Body of pancreas (tissue), 4 donors: ENCODE measurements around the gene GPC1.

Experiments
- POLR2A ChIP-seq, 3 donors: fragments of 450-650 bp; IDR thresholded peaks; one replicate each; pipeline ENCODE4 v1.6.1; 2016; ENCODE audit warnings: antibody characterized with exemption in 3 of 3, mild to moderate bottlenecking in 2 of 3
- TF ChIP-seq, protein P1 (sequence below), 7 experiments: fragments of 450-650 bp in 4 of 7; fragments of 200-600 bp in 3 of 7; sonication (generic) in 3 of 7; IDR thresholded peaks; one replicate each; pipeline ENCODE4 v1.5.1; 2016 to 2019; ENCODE audit warnings: antibody characterized with exemption in 7 of 7

- TF ChIP-seq, protein P1, sequence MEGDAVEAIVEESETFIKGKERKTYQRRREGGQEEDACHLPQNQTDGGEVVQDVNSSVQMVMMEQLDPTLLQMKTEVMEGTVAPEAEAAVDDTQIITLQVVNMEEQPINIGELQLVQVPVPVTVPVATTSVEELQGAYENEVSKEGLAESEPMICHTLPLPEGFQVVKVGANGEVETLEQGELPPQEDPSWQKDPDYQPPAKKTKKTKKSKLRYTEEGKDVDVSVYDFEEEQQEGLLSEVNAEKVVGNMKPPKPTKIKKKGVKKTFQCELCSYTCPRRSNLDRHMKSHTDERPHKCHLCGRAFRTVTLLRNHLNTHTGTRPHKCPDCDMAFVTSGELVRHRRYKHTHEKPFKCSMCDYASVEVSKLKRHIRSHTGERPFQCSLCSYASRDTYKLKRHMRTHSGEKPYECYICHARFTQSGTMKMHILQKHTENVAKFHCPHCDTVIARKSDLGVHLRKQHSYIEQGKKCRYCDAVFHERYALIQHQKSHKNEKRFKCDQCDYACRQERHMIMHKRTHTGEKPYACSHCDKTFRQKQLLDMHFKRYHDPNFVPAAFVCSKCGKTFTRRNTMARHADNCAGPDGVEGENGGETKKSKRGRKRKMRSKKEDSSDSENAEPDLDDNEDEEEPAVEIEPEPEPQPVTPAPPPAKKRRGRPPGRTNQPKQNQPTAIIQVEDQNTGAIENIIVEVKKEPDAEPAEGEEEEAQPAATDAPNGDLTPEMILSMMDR (IDR thresholded peaks at IDR 0.05) = no peak
- no peak for TF ChIP-seq POLR2A (IDR thresholded peaks at IDR 0.05)
These were observed 43.1 kb downstream of the GPC1 start for GRCh38 chr2:240478346-240479110.
